Nephron (organoid): ENCODE measurements around the gene GYS1.

ENCODE experiments used
- H3K27ac Mint-ChIP-seq, 3 experiments: 2 replicates each; pipeline ENCODE4 v1.8.0; 2020; ENCODE audit warnings: mixed read lengths in 3 of 3, mild to moderate bottlenecking in 2 of 3, moderate library complexity in 1 of 3
- H3K27me3 Mint-ChIP-seq: 2 replicates; pipeline ENCODE4 v1.8.0; 2021; ENCODE audit warnings: low read depth, mild to moderate bottlenecking, moderate library complexity, mixed read lengths
- H3K36me3 Mint-ChIP-seq: 2 replicates; pipeline ENCODE4 v1.8.0; 2020; ENCODE audit warnings: low read depth, mixed read lengths
- H3K4me1 Mint-ChIP-seq: 2 replicates; pipeline ENCODE4 v1.8.0; 2020; ENCODE audit warnings: mixed read lengths
- H3K4me3 Mint-ChIP-seq, 3 experiments: 2 replicates each; pipeline ENCODE4 v1.8.0; 2020; ENCODE audit warnings: mild to moderate bottlenecking in 3 of 3, mixed read lengths in 3 of 3, moderate library complexity in 2 of 3
- H3K9me3 Mint-ChIP-seq: 2 replicates; pipeline ENCODE4 v1.8.0; 2020; ENCODE audit warnings: mixed read lengths
- CTCF ChIP-seq, 3 experiments: fragments of 200-600 bp; sonication (generic); IDR thresholded peaks; one replicate each; pipeline ENCODE4 v1.5.0; 2021; ENCODE audit warnings: antibody characterized with exemption in 3 of 3; ENCODE audit not compliant: unreplicated experiment in 3 of 3

The GYS1 gene

GRCh38 chr19:48986211-48986610, 6.9 kb downstream of the GYS1 start:
- H3K27ac Mint-ChIP-seq, result no peak overlapping the region
- no peaks in the 10 kb centered on the region for H3K27me3 Mint-ChIP-seq
- TF ChIP-seq CTCF (IDR thresholded peaks at IDR 0.05; ENCODE audit: unreplicated experiment in 3 of 3), result no peak
- no peak overlapping the region for H3K4me3 Mint-ChIP-seq
- no peaks in the 10 kb centered on the region for H3K9me3 Mint-ChIP-seq
- H3K36me3 Mint-ChIP-seq, result peaks cover 61% of the 10 kb centered on the region
- H3K4me1 Mint-ChIP-seq, result peaks cover 18% of the 10 kb centered on the region

- Mint-ChIP-seq H3K9me3 (no peaks in the 10 kb centered on the region), H3K4me3 (no peak overlapping the region), H3K27me3 (no peaks in the 10 kb centered on the region), H3K4me1 (peaks cover 13% of the 10 kb centered on the region), H3K36me3 (peaks cover 58% of the 10 kb centered on the region), H3K27ac (no peak overlapping the region)
- TF ChIP-seq CTCF (IDR thresholded peaks at IDR 0.05; ENCODE audit: unreplicated experiment in 3 of 3), result no peak
Observed at GRCh38 chr19:48985711-48986110, 7.4 kb downstream of the GYS1 start.

GRCh38 chr19:48982280-48982679, 10.8 kb downstream of the GYS1 start:
- TF ChIP-seq CTCF (IDR thresholded peaks at IDR 0.05; ENCODE audit: unreplicated experiment in 3 of 3), result no peak
- peaks cover 9% of the 10 kb centered on the region for H3K4me1 Mint-ChIP-seq
- no peak overlapping the region for H3K27ac Mint-ChIP-seq
- no peaks in the 10 kb centered on the region for H3K27me3 Mint-ChIP-seq
- H3K36me3 Mint-ChIP-seq, result peaks cover 50% of the 10 kb centered on the region
- H3K9me3 Mint-ChIP-seq, result no peaks in the 10 kb centered on the region
- H3K4me3 Mint-ChIP-seq, result no peak overlapping the region

- H3K4me1 Mint-ChIP-seq, result peaks cover 9% of the 10 kb centered on the region
- peaks cover 32% of the 10 kb centered on the region for H3K36me3 Mint-ChIP-seq
- no peaks in the 10 kb centered on the region for H3K27me3 Mint-ChIP-seq
- H3K4me3 Mint-ChIP-seq, result no peak overlapping the region
- no peak for TF ChIP-seq CTCF (IDR thresholded peaks at IDR 0.05; ENCODE audit: unreplicated experiment in 3 of 3)
- no peaks in the 10 kb centered on the region for H3K9me3 Mint-ChIP-seq
- no peak overlapping the region for H3K27ac Mint-ChIP-seq
Observed at GRCh38 chr19:48977061-48977460, 16.0 kb downstream of the GYS1 start.

GRCh38 chr19:48975947-48976847, 16.9 kb downstream of the GYS1 start:
- H3K27me3 Mint-ChIP-seq, result no peaks in the 10 kb centered on the region
- peaks cover 24% of the 10 kb centered on the region for H3K36me3 Mint-ChIP-seq
- no peak overlapping the region for H3K4me3 Mint-ChIP-seq
- no peak overlapping the region for H3K27ac Mint-ChIP-seq
- H3K4me1 Mint-ChIP-seq, result peaks cover 9% of the 10 kb centered on the region
- H3K9me3 Mint-ChIP-seq, result no peaks in the 10 kb centered on the region
- peak in 2 of 3 experiments; percentile 10 to 16 for TF ChIP-seq CTCF (IDR thresholded peaks at IDR 0.05; ENCODE audit: unreplicated experiment in 3 of 3)

GRCh38 chr19:48970923-48971395, 22.1 kb downstream of the GYS1 start:
- peak; percentile 83 to 90 (median 90) for TF ChIP-seq CTCF (IDR thresholded peaks at IDR 0.05; ENCODE audit: unreplicated experiment in 3 of 3)
- H3K27ac Mint-ChIP-seq, result no peak overlapping the region
- peaks cover 13% of the 10 kb centered on the region for H3K4me1 Mint-ChIP-seq
- no peaks in the 10 kb centered on the region for H3K27me3 Mint-ChIP-seq
- no peaks in the 10 kb centered on the region for H3K9me3 Mint-ChIP-seq
- H3K36me3 Mint-ChIP-seq, result peaks cover 41% of the 10 kb centered on the region
- peak overlapping the region in 2 of 3 experiments; percentile 10 to 22 for H3K4me3 Mint-ChIP-seq
